ENCODE measurements around the gene COMMD3. TPM values are rescaled to one million over a fixed set of nuclear protein-coding genes. Genes with fewer than 3 reads are reported as not detected.

COMMD3 gene
- total RNA-seq, 4 donors from 2014 or later, result 25.5 to 41.1 (median 31.5) TPM

DNA sequence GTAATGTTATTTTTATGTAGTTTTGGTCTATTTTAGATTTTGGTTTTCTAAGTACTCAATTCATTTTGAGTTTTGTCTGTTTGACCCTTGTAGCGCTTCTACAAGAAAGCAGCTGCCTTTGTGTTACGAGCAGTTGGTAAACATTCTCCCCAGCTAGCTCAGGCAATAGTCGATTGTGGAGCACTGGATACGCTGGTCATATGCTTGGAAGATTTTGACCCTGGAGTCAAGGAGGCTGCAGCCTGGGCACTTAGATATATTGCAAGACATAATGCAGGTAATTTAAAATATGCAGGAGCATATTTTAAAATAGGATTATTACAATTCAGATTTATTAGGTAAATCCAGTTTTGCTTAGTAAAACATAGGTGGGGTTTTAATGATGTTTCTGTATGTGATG is 52.2 kb downstream of the COMMD3 start:
- WGBS, result 90% methylated on average over 4 of the region's 4 CpGs
- Histone ChIP-seq H3K36me3 (no peaks in the 10 kb centered on the region), H3K4me1 (no peaks in the 10 kb centered on the region), H3K9me3 (no peaks in the 10 kb centered on the region), H3K27ac (replicated peaks in 1 of 4) (no peak overlapping the region), H3K27me3 (peaks cover 0 to 13% (median 0%) of the 10 kb centered on the region in 4 donors), H3K4me3 (no peak overlapping the region)
- DNase-seq (ENCODE audit: extremely low spot score), result no peak
- no peak for TF ChIP-seq POLR2AphosphoS5 (IDR thresholded peaks at IDR 0.05)
- TF ChIP-seq POLR2A (IDR thresholded peaks at IDR 0.05; ENCODE audit: low read depth), result no peak
- TF ChIP-seq EP300 (IDR thresholded peaks at IDR 0.05), result no peak
- TF ChIP-seq, protein P1, sequence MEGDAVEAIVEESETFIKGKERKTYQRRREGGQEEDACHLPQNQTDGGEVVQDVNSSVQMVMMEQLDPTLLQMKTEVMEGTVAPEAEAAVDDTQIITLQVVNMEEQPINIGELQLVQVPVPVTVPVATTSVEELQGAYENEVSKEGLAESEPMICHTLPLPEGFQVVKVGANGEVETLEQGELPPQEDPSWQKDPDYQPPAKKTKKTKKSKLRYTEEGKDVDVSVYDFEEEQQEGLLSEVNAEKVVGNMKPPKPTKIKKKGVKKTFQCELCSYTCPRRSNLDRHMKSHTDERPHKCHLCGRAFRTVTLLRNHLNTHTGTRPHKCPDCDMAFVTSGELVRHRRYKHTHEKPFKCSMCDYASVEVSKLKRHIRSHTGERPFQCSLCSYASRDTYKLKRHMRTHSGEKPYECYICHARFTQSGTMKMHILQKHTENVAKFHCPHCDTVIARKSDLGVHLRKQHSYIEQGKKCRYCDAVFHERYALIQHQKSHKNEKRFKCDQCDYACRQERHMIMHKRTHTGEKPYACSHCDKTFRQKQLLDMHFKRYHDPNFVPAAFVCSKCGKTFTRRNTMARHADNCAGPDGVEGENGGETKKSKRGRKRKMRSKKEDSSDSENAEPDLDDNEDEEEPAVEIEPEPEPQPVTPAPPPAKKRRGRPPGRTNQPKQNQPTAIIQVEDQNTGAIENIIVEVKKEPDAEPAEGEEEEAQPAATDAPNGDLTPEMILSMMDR (IDR thresholded peaks at IDR 0.05), result no peak
- intact Hi-C loops (cut with DNase I), result no loop called here

DNA sequence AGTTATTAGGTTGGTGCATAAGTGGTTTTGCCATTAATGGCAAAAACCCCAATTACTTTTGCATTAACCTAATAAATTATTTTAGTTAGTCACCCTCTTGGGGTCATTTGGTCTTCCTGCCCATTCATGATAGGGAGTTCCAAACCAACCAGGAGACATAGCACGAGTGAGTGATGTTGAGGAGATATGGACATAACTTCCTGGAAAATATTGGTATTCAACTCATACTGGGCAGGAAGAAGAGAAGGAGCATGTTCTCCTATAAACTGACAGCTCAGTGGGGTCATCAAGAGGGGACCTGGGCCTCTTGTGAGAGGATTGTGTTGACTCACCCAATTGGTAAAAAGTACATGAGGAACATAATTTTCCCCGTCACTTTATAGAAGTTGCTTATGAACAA is 52.8 kb downstream of the COMMD3 start:
- Histone ChIP-seq H3K9me3 (no peaks in the 10 kb centered on the region), H3K36me3 (no peaks in the 10 kb centered on the region), H3K27ac (replicated peaks in 1 of 4) (no peak overlapping the region), H3K4me3 (no peak overlapping the region), H3K27me3 (peaks cover 0 to 13% (median 0%) of the 10 kb centered on the region in 4 donors), H3K4me1 (no peaks in the 10 kb centered on the region)
- TF ChIP-seq EP300 (IDR thresholded peaks at IDR 0.05) (no peak), POLR2A (IDR thresholded peaks at IDR 0.05; ENCODE audit: low read depth) (no peak), POLR2AphosphoS5 (IDR thresholded peaks at IDR 0.05) (no peak)
- TF ChIP-seq, protein P1 (IDR thresholded peaks at IDR 0.05), result no peak
- WGBS, result 50% methylated on average over 2 of the region's 2 CpGs
- intact Hi-C loops (cut with DNase I), result no loop called here
- DNase-seq (ENCODE audit: extremely low spot score), result no peak

DNA sequence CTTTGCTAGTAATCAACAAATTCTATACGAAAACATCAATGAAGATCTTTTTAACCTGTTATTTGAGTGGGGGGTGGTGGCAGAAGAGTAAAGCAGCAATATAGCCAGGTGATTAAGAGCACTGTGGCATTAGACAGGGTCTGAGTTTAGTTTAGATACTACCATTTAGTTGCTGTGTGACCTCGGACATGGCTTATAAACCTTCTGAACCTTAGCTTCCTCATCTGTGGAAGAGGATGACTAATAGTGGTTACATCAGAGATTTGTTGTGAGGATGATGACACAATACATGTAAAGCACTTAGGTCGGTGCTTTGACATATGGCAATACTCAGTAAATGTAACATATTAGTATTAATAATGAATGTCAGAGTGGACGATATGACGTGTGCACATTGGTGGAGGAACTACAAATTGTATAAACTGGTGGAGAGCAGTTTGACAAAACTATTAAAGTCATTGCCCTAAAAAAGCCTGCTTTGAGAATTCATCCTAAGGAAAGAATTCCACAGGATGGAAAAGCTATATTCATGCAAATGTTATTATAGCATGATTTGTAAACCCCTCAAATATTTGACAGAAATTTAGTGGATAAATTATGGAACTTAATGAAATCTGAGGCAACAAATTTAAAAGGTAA is 53.4 kb downstream of the COMMD3 start:
- TF ChIP-seq POLR2AphosphoS5 (IDR thresholded peaks at IDR 0.05) (no peak), POLR2A (IDR thresholded peaks at IDR 0.05; ENCODE audit: low read depth) (no peak), EP300 (IDR thresholded peaks at IDR 0.05) (no peak)
- TF ChIP-seq, protein P1 (IDR thresholded peaks at IDR 0.05), result no peak

More for the DNA sequence above, 53.4 kb downstream of the COMMD3 start:
- Histone ChIP-seq H3K4me1 (no peaks in the 10 kb centered on the region), H3K27ac (replicated peaks in 1 of 4) (no peak overlapping the region), H3K27me3 (peaks cover 0 to 13% (median 0%) of the 10 kb centered on the region in 4 donors), H3K4me3 (no peak overlapping the region), H3K36me3 (no peaks in the 10 kb centered on the region), H3K9me3 (no peaks in the 10 kb centered on the region)
- no peak for DNase-seq (ENCODE audit: extremely low spot score)
- WGBS, result 80% methylated on average over 5 of the region's 5 CpGs
- intact Hi-C loops (cut with DNase I), result no loop called here

Small RNAs within 50 kb of the gene (small RNA-seq; reads per million reads assigned to genes)
- gene AL158211.3, result 0 to 0.19 (median 0) reads per million in 3 donors

Other genes starting within 250 kb of the COMMD3 start
- gene EBLN1, start 98.4 kb upstream of the COMMD3 start, total RNA-seq, result not detected
- 100 to 1,000 TPM in 2 of 4 donors, 10 to 100 TPM in 2; 74.4 to 106 (median 89.4) TPM for gene BMI1, start 4.7 kb downstream of the COMMD3 start, total RNA-seq
- under 1 TPM in 1 of 4 donors, not detected in 3; 0.19 TPM for gene SPAG6, start 29.1 kb downstream of the COMMD3 start, total RNA-seq

Data from esophagus muscularis mucosa (tissue), 4 donors.